ENCODE data around the gene MCOLN2.
"Not testable (repeated sequence)": the region's sequence is repeated elsewhere in the genome, so short reads cannot be mapped to it uniquely, and the experiment has no call there.

Gene MCOLN2
- 17.7 to 84.7 reads per million in 2 experiments for total RNA-seq

- peak; percentile 33 for DNase-seq (ENCODE audit: low read depth)
Measured at GRCh38 chr1:84996846-84997666, at the start of gene MCOLN2. Gene MCOLN2 (minus strand): TSS chr1:84997113. CDS start chr1:84996872, 241 bp downstream.

DNA sequence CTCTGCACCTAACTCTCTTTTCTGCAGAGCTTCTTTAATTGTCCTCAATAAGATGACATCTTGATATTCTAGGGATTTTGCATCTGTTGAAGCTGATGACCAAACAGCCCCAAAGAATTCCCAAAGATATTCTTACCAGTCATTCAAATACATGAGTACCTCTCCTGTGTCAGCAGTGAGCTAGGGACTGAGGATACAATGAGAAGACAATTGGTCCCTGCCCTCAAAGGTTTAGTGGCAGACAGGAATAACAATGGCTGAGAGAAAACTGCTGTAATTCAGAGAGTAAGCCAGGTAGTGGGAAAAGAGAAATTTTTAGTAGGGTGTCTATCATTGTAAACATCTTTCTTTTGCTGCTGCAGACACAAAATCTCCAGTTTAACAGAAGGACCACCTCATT is 45.5 kb upstream of the MCOLN2 start:
- DNase-seq (ENCODE audit: low read depth), result no peak

DNA sequence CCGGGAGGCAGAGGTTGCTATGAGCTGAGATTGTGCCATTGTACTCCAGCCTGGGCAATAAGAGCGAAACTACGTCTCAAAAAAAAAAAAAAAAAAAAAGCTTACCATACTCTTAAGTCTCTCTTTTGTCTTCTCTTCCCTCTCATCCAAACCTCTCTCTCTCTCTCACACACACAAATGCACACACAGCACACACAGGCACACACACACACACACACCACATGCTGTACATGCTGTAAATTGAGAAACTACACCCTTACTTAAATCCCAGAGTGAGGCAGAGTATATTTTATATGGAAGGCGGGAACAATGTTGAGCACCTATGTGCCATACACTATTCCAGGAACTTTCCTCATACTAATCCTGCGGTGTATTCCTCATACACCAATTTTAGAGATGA is 44.9 kb upstream of the MCOLN2 start:
- no peak for DNase-seq (ENCODE audit: low read depth)

GRCh38 chr1:85033221-85033620 is 36.3 kb upstream of the MCOLN2 start:
- no peak for DNase-seq (ENCODE audit: low read depth)

- DNase-seq (ENCODE audit: low read depth), result no peak
Measured at GRCh38 chr1:85030536-85030935, 33.6 kb upstream of the MCOLN2 start.

- DNase-seq (ENCODE audit: low read depth), result no peak
Measured at GRCh38 chr1:85028151-85028550, 31.2 kb upstream of the MCOLN2 start.

GRCh38 chr1:85027242-85027983 is 30.5 kb upstream of the MCOLN2 start:
- no peak for DNase-seq (ENCODE audit: low read depth)

GRCh38 chr1:85025940-85026339 is 29.0 kb upstream of the MCOLN2 start:
- no peak for DNase-seq (ENCODE audit: low read depth)

GRCh38 chr1:85024736-85025135 is 27.8 kb upstream of the MCOLN2 start:
- no peak for DNase-seq (ENCODE audit: low read depth)

GRCh38 chr1:85022700-85023099 is 25.8 kb upstream of the MCOLN2 start:
- no peak for DNase-seq (ENCODE audit: low read depth)

GRCh38 chr1:85019994-85020393 is 23.1 kb upstream of the MCOLN2 start:
- no peak for DNase-seq (ENCODE audit: low read depth)

- DNase-seq (ENCODE audit: low read depth), result no peak
Measured at GRCh38 chr1:85015826-85016225, 18.9 kb upstream of the MCOLN2 start.

DNA sequence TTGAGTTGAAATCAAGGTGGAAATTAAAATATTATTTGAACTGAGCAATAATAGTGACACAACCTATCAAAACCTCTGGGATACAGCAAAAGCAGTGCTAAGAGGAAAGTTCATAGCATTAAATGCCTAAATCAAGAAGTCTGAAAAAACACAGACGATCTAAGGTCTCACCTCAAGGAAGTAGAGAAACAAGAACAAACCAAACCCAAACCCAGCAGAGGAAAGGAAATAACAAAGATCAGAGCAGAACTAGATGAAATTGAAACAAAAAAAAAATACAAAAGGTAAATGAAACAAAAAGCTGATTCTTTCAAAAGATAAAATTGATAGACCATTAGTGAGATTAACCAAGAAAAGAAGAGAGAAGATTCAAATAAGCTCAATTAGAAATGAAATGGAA is 8.7 kb upstream of the MCOLN2 start:
- not testable (repeated sequence) for DNase-seq (ENCODE audit: low read depth)

DNA sequence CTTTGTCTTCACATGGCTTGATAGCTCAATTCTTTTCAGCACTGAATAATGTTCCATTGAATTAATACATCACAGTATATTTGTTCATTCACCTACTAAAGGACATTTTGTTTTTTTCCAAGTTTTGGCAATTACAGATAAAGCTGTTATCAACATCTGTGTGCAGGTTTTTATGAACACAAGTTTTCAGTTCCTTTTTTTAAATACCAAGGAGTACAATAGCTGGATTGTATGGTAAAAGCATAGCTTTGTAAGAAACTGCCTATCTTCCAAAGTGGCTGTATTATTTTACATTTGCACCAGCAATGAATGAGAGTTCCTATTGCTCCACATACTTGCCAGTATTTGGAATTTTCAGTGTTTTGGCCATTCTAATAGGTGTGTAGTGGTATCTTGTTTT is 4.8 kb upstream of the MCOLN2 start:
- DNase-seq (ENCODE audit: low read depth), result no peak

GRCh38 chr1:84998642-84999280 is 1.8 kb upstream of the MCOLN2 start:
- DNase-seq (ENCODE audit: low read depth), result peak; percentile 44

- DNase-seq (ENCODE audit: low read depth), result no peak
Measured at GRCh38 chr1:84997667-84998600, 1.0 kb upstream of the MCOLN2 start.

DNA sequence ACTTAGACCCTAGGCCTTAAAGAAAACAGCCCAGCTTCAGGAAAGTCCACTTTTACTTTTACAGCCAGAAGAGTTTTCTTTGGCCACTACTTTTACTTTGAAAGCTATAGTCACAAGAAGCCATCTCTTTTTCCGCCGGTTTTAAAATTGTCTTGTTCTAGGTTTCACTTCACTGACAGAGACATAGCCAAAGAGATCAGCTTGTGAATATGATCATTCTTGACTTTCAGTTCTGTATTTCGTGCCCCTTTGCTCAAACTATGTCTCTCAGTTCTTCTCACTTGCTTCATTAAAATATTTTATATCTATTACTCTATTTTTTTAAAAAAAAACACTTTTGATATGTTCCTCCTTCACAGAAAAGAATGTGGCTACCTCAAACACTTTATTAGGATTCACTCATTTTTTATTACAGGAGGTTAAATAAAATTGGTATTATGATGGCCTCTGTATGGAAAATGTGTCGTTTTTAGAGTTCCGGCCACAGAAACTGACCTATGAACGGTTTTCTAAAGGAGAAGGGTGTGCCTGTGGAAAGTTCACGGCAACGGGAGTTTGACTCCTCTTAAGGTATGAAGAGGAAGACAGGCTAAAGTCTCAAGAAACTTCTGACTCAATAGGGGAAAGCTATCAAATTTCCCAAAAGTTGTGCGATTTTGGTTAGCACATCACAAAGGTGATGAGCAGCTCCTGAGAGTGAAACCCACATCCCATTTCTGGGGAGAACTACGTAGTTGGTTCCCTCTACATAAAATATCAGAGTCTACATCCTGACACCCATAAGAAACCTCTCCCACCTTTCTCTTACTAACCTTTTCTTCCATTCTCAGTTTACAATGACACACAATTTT is 1.2 kb downstream of the MCOLN2 start:
- DNase-seq (ENCODE audit: low read depth), result no peak

- no peak for DNase-seq (ENCODE audit: low read depth)
Measured at GRCh38 chr1:84991097-84991920, 5.6 kb downstream of the MCOLN2 start.

DNA sequence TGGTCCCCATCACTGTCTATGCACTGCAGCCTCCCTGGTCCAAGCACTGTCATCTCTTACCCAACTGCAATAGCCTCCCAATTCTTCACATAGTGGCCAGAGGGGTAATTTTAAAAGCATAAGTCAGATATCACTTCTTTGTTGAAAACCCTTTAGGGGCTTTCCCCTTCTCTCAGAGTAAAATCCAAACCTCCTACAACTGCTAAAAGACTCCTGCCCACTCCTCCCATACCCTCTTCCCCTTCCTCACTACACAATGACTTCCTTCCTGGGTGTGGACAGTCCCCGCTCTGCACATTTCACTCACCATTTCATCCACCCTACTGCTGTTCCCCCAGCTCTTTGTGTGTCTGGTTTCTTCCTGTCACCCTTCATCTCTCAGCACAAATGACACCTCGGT is 8.3 kb downstream of the MCOLN2 start:
- no peak for DNase-seq (ENCODE audit: low read depth)

- DNase-seq (ENCODE audit: low read depth), result not testable (repeated sequence)
Measured at GRCh38 chr1:84986561-84986960, 10.4 kb downstream of the MCOLN2 start.
